ENCODE data around the gene IL3.

IL3 gene

GRCh38 chr5:132087176-132087575 is 26.7 kb downstream of the IL3 start:
- no peak for DNase-seq (ENCODE audit: extremely low spot score, insufficient read length, low read depth)
- FAIRE-seq = no peak

GRCh38 chr5:132087661-132088060 is 27.2 kb downstream of the IL3 start:
- no peak for FAIRE-seq
- no peak for DNase-seq (ENCODE audit: extremely low spot score, insufficient read length, low read depth)

GRCh38 chr5:132089363-132089762 is 28.9 kb downstream of the IL3 start:
- FAIRE-seq = no peak

GRCh38 chr5:132090107-132090506 is 29.7 kb downstream of the IL3 start:
- no peak for FAIRE-seq

More at GRCh38 chr5:132089363-132089762, 28.9 kb downstream of the IL3 start:
- DNase-seq (ENCODE audit: extremely low spot score, insufficient read length, low read depth) = no peak

GRCh38 chr5:132093271-132093670 is 32.8 kb downstream of the IL3 start:
- FAIRE-seq = no peak
- DNase-seq (ENCODE audit: extremely low spot score, insufficient read length, low read depth) = no peak

More at GRCh38 chr5:132090107-132090506, 29.7 kb downstream of the IL3 start:
- DNase-seq (ENCODE audit: extremely low spot score, insufficient read length, low read depth) = no peak

- FAIRE-seq = no peak
- no peak for DNase-seq (ENCODE audit: extremely low spot score, insufficient read length, low read depth)
Observed at GRCh38 chr5:132094393-132095076, 34.1 kb downstream of the IL3 start.

- FAIRE-seq (no peak), DNase-seq (ENCODE audit: extremely low spot score, insufficient read length, low read depth) (no peak)
Observed at GRCh38 chr5:132095077-132095410, 34.6 kb downstream of the IL3 start.

- DNase-seq (ENCODE audit: extremely low spot score, insufficient read length, low read depth) (no peak), FAIRE-seq (no peak)
Observed at GRCh38 chr5:132095424-132095972, 35.0 kb downstream of the IL3 start.

GRCh38 chr5:132096904-132097303 is 36.4 kb downstream of the IL3 start:
- FAIRE-seq = no peak
- DNase-seq (ENCODE audit: extremely low spot score, insufficient read length, low read depth) = no peak

GRCh38 chr5:132098151-132098594 is 37.7 kb downstream of the IL3 start:
- FAIRE-seq (peak; percentile 46), DNase-seq (ENCODE audit: extremely low spot score, insufficient read length, low read depth) (no peak)

- DNase-seq (ENCODE audit: extremely low spot score, insufficient read length, low read depth) (no peak), FAIRE-seq (no peak)
Observed at GRCh38 chr5:132098621-132099020, 38.2 kb downstream of the IL3 start.

GRCh38 chr5:132099076-132099748 is 38.8 kb downstream of the IL3 start:
- DNase-seq (ENCODE audit: extremely low spot score, insufficient read length, low read depth) (no peak), FAIRE-seq (peak; percentile 91)

- FAIRE-seq (no peak), DNase-seq (ENCODE audit: extremely low spot score, insufficient read length, low read depth) (no peak)
Observed at GRCh38 chr5:132099905-132100304, 39.5 kb downstream of the IL3 start.

- DNase-seq (ENCODE audit: extremely low spot score, insufficient read length, low read depth) = no peak
- peak; percentile 62 for FAIRE-seq
Observed at GRCh38 chr5:132100672-132101261, 40.3 kb downstream of the IL3 start.

GRCh38 chr5:132101385-132101880 is 41.0 kb downstream of the IL3 start:
- DNase-seq (ENCODE audit: extremely low spot score, insufficient read length, low read depth) (no peak), FAIRE-seq (no peak)

GRCh38 chr5:132102101-132102701 is 41.7 kb downstream of the IL3 start:
- no peak for FAIRE-seq
- no peak for DNase-seq (ENCODE audit: extremely low spot score, insufficient read length, low read depth)

- no peak for FAIRE-seq
Observed at GRCh38 chr5:132102944-132103331, 42.5 kb downstream of the IL3 start.

GRCh38 chr5:132103332-132103951 is 43.0 kb downstream of the IL3 start:
- FAIRE-seq (peak; percentile 91), DNase-seq (ENCODE audit: extremely low spot score, insufficient read length, low read depth) (peak; percentile 71)

More at GRCh38 chr5:132102944-132103331, 42.5 kb downstream of the IL3 start:
- no peak for DNase-seq (ENCODE audit: extremely low spot score, insufficient read length, low read depth)

GRCh38 chr5:132103969-132104391 is 43.5 kb downstream of the IL3 start:
- FAIRE-seq (no peak), DNase-seq (ENCODE audit: extremely low spot score, insufficient read length, low read depth) (no peak)

GRCh38 chr5:132104556-132104955 is 44.1 kb downstream of the IL3 start:
- no peak for FAIRE-seq
- no peak for DNase-seq (ENCODE audit: extremely low spot score, insufficient read length, low read depth)

All from GM18507 (cell line).